Renal pelvis (tissue), 4 donors: ENCODE data around the gene PPP6R3. TPM values are rescaled to one million over a fixed set of nuclear protein-coding genes. Genes with fewer than 3 reads are reported as not detected.
"Not testable (repeated sequence)": the region's sequence is repeated elsewhere in the genome, so short reads cannot be mapped to it uniquely, and the experiment has no call there.

Source experiments
- DNase-seq: peaks from one replicate; pipeline ENCODE4 v3.0.0-alpha.2; 2013
- polyA plus RNA-seq, 3 donors: library from polyadenylated mRNA; unstranded; fragments of 120-200 nt; gene quantifications; one replicate each; pipeline ENCODE4 v1.2.1, GENCODE V29; 2013; ENCODE audit not compliant: insufficient read length in 3 of 3

Gene PPP6R3
- polyA plus RNA-seq, 3 donors: 87.6 to 124 (median 119) TPM

DNA sequence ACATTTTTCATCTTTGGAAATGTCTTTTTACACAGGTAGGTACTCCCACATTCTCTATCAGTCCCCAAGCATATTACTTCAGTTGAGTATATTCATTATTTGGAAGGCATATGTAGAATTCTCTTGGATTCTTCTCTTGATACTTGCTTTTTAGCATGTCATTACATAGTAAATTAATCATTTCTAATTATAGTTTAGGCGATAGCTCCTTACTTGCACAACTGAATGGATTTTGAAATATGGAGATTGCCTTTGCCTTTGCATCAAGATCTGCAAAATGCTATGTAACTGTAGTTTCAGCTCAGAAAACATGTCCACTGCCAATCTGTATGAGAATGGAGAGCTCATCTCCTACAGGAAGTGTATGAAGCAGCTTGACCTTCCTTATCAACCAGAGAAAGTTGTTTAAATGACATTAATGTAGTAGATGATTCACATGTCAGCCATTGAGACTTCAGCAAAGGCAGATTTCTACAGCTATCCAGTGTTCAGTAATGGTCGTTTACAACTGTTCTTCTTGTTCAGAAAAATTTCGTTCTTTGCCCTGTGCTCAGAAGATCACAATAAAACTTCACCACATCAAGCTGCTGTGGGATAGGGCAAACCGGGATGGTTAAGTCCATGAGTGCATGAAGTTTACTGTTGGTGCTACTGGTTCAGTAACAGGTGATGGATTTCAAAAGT, 61.6 kb downstream of the PPP6R3 start:
- no peak for DNase-seq

DNA sequence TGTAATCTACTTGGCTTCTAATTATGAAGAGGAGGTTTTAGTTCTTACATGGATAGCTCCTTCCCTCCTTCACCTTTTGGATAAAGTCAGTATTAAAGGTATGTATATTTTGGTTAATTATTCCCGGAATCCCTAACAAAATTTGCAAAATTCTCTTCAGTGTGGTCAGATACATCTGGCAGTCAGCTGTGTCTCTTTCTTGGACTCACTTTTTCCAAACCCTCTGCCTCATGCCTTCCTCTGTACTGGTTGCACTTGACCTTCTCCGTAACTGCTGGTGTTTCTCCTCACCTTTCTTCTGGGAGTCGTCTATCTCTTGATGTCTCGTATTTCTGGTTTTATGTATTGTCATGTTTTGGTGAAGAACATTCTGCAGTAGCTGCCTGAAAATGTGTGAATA, 62.5 kb downstream of the PPP6R3 start:
- DNase-seq: no peak

- DNase-seq: no peak
Measured at GRCh38 chr11:68523743-68524142, 63.2 kb downstream of the PPP6R3 start.

DNA sequence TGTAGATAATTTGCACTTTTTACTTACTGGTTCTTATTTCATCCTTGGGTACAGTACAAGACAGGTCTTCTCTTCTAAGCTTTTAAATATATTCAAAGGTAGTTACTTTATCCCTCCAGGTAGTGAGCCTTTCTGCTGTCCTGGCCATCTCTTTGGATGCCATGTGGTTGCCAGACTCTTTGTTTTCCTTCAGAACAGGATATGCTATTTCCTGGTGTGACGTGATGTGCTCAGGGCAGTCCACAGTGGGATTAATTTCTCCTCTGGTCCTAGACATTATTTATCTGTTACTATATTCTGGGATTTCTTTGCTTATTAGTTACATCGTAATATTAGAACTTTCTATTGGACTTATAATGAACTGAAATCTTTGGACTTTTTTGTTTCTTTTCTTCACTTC, 63.7 kb downstream of the PPP6R3 start:
- no peak for DNase-seq

GRCh38 chr11:68524681-68525080, 64.1 kb downstream of the PPP6R3 start:
- DNase-seq: no peak

DNA sequence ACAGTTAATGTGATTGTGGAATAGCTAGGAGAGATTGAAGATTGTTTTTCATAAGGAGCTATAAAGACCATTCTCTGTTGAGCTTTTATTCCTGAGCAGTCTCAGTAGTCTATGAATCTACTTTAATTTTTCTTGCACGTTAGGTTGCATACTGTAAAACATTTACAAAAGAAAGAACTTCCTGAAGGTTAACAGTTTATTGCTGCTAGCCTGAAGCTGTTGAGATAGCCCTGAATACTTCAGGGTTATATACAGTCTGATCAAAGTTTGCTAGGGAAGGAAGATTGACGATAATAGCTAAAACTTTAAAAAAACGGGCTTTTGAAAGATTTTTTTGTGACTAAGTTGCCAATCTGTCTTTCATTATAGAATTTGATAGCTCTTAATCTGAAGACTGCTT, 64.8 kb downstream of the PPP6R3 start:
- DNase-seq: no peak

DNA sequence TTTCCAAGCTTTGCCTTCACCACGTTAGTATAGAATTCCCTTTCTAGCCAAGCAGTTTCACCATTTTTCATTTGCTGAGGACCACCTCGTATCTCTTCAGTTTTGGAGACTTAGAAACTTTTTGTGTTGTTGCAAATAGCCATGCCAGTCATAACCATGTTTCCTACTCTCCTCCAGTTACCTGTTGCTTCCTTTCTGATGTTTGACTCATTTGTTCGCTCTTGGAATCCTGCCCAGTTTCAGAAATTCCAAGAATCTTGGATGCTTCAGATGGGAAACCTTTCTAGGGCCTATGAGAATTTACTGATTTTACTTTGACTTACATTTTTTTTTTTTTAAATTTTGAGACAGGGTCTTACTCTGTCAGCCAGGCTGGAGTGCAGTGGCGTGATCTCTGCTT, 65.4 kb downstream of the PPP6R3 start:
- no peak for DNase-seq

DNA sequence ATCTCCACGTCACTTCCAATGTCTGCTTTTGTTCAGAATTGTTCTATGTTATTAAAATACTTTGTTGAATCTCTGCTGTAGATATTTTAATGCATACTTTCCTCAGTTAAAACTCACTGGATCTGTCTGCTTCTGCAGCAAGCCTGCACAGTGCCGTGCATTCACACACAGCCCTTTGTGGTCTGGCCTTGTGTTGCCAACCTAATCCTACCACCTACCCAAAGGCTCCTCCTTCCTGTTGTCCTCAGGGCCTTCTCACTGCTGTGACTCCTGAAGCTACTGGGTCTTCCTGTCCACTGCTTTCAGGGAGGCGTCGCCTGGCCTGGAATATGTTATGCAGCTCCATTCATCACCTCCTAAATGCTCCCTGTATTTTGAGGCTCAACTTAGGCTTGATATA, 67.0 kb downstream of the PPP6R3 start:
- DNase-seq: no peak

DNA sequence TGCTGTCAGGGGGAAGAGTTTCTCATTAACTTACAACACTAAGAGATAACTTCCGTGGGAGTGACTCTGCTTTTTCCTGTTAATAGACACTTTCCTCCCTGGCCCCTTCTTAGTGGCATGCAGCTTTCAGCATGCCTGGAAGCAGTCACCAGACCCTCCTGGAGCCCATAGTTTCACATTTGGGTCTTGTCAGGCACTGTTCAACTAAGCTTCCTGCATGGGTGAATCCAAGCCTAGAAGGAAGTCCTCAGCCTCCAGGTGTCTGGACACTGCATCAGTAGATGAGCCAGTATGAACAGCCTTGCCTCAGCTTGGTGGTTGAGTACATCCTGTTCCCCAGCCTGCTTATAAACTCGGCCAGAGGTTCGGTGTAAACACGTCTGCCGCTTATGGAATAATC, 68.1 kb downstream of the PPP6R3 start:
- DNase-seq: no peak

DNA sequence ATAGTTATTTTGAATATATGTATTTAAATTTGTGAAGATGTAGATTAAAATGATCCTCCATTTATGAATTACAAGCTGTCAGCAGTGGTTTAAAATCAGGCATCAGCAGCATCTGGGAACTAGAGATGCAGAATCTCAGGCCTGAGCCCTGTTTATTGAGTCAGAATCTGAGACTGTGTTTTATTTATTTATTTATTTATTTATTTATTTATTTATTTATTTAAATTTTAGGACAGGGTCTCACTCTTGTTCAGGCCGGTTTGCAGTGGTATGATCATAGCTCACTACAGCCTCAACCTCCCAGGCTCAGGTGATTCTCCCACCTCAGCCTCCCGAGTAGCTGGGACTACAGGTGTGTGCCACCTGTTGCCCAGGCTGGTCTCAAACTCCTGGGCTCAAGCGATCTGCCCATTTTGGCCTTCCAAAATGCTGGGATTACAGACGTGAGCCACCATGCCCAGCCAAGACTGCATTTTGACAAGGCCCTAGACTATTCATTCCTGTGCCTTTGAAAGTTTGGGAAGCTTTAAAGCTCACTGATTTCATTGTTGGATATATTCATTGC, 70.7 kb downstream of the PPP6R3 start:
- DNase-seq: no peak

GRCh38 chr11:68532727-68533369, 72.3 kb downstream of the PPP6R3 start:
- DNase-seq: no peak

- DNase-seq: no peak
Measured at GRCh38 chr11:68533945-68534344, 73.4 kb downstream of the PPP6R3 start.

- DNase-seq: no peak
Measured at GRCh38 chr11:68535098-68535497, 74.5 kb downstream of the PPP6R3 start.

- DNase-seq: no peak
Measured at GRCh38 chr11:68536706-68537105, 76.2 kb downstream of the PPP6R3 start.

DNA sequence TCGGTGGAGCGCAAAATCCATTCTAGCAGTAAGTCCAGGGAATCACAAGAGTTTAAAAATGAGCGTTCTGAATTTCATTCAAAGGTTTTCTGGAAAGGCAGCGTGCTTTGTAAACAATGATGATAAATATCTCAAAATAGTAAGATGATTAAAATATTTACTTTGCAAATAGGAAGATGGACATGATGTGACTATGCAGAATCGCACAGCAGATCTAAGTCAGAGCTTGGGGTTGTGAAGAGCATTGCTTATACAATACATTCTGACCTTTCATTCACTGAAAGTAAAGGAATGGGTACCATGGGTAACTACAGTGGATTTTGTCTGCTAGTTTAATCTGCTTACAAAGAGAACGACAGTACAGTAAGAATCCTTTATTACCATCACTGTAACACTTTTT, 77.5 kb downstream of the PPP6R3 start:
- no peak for DNase-seq

GRCh38 chr11:68539395-68539794, 78.8 kb downstream of the PPP6R3 start:
- DNase-seq: no peak

DNA sequence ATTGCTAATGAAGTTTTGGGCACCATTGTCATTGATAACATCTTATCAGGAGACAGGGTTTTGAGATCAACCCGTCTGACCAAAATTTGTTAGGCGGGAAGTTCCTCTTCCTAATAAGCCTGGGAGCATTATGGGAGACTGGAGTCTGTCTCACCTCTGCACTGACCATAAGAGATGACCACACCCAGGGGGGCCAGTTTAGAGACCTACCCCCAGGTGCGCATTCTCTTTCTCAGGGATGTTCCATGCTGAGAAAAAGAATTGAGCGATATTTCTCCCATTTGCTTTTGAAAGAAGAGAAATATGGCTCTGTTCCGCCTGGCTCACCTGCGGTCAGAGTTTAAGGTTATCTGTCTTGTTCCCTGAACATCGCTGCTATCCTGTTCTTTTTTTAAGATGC, 80.0 kb downstream of the PPP6R3 start:
- not testable (repeated sequence) for DNase-seq

DNA sequence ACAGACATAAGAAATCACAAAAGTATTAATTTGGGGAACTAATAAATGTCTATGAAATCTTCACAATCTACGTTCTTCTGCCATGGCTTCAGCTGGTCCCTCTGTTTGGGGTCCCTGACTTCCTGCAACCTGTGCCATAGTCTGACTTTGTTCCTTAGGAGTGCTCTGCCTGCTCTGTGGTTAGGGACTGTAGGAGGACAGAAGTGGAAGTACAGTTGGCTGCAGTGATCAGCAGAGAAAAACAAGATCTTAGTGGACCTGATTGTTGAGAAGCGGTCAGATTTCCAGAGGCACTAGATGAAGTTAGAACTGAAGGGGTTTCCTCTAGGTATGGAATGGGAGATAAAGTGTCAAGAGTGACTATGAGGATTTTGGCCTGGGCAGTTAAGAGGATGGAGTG, 80.6 kb downstream of the PPP6R3 start:
- no peak for DNase-seq

GRCh38 chr11:68541991-68542390, 81.4 kb downstream of the PPP6R3 start:
- DNase-seq: no peak

- DNase-seq: no peak
Measured at GRCh38 chr11:68542617-68543016, 82.1 kb downstream of the PPP6R3 start.

DNA sequence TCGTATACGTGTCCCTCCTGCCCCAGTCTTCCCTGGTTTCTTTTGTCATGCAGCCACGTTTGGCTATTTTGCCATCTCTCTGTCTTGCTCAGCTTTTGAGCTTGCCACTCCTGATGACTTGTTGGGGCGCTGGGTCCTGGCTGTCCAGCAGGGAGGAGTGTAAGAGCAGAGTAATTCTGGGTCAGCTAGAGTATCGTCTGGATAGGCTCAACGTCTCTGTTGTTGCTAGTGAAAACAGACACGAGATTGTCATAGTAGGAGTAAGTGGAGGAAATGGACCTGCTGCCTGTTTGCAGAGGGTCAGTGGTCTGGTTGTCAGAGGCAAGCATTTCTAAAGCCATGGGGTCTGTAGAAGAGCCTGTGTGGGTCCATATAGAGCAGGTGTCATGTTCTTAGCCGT, 83.0 kb downstream of the PPP6R3 start:
- no peak for DNase-seq

DNA sequence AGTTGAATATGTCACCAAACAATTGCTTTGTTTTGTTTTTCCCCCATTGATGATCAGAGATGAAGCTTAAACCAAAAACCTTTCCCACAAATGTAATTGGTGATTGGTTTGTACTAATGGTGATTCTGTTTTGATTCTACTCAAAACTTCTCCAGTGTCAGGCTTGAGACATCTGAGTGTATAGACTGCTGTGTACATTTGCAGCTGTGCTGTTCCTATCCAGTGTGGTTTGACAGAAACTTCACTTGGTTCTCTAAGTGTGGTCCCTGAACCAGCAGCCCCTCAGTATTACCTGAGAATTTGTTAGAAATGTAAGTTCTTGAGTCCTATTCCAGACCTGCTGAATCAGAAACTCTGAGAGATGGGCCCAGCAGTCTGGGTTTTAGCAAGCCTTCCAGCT, 84.8 kb downstream of the PPP6R3 start:
- no peak for DNase-seq

DNA sequence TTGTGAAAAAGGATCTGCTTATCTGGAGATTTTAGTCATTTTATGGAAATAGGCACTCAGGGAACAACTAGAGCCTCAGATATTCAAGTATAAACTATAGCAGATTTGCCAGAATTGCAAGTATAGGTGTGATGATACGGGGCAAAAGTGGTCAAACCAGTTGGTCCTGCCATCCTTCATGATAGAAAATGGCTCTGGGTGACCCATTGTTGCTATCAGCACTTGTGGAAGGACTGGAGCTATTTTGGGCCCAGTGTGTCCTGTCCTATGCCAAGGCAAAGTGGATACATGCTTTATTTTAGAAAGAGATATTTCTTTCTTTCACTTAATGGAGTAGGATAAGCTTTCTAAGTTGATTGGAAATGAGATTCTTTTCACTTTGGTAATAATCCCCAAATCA, 85.2 kb downstream of the PPP6R3 start:
- DNase-seq: no peak

- no peak for DNase-seq
Measured at GRCh38 chr11:68546555-68546954, 86.0 kb downstream of the PPP6R3 start.
